Measurements from ENCODE around the gene LINGO1.

Gene LINGO1

DNA sequence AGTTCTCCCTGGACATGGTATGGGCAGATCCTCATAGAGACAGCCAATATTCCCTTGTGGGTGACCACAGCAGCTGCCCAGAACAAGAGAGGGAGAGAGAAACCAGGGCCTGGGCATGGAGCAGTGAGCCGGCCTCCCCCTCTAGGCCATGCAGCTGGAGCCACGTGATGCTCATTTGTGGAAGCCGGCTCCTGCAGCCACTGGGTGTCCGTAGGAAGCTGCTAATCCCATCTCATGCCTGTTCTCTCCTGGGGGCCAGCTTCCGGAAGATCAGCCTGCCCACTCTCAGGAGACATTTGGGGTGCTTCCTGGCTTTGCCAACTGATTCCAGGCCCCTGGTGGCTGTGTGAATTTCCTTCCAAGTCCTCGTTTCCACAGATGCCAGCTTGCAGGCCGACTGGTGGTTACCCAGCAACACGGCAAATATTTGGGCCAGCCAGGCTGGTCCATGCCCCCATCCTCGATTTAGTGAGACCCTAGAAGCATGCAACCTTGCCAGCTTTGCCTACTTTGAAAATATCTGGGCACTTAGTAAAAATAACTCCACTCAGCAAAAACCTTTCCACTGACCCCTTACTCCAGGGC is 55.3 kb downstream of the LINGO1 start:
- no peak for DNase-seq (ENCODE audit: low spot score)
- no peak for TF ChIP-seq CTCF (IDR thresholded peaks at IDR 0.05; ENCODE audit: borderline replicate concordance, control extremely low read depth, extremely low read depth, insufficient read depth, missing control alignments)
- in situ Hi-C loops (cut with MboI; ENCODE audit: low sequenced_read_pairs, unreplicated experiment): no loop called here

GRCh38 chr15:77576538-77576937 is 56.2 kb downstream of the LINGO1 start:
- no peak for TF ChIP-seq CTCF (IDR thresholded peaks at IDR 0.05; ENCODE audit: borderline replicate concordance, control extremely low read depth, extremely low read depth, insufficient read depth, missing control alignments)
- DNase-seq (ENCODE audit: low spot score): no peak
- in situ Hi-C loops (cut with MboI; ENCODE audit: low sequenced_read_pairs, unreplicated experiment): no loop called here

DNA sequence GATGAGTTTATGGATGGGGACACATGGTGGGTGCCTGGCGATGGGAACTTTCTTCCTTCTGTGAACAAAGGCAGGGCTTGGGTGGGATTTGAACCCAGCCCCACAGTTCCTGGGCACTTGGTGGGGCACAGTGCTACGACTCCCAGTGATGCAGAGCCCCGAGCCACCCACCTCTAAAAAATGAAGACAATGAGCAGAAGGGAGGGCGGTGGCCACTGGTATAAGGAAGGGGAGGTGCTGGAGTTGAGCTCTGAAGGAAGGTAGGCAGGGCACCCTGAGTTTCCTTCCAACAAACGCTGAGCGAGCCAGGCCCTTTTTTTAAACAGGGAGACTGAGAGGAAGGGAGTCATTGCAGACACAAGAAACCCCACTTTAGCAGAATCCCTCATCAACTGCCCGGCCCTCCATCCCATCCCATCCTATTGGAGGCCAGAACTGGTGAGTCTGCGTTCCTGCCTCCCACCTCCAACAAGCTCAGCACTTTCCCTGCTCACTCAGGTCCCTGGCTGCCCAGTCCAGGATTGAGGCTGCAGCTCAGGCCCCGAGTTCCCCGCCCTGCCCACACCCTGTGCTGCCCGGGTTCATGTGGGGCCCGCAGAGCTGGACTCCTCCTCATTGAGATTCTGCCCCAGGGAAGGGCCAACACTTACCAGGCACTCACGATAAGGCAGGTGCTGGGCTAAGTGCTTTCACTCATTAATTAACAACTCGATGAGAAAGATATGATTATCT is 57.3 kb downstream of the LINGO1 start:
- in situ Hi-C loops (cut with MboI; ENCODE audit: low sequenced_read_pairs, unreplicated experiment): no loop called here
- DNase-seq (ENCODE audit: low spot score): no peak
- no peak for TF ChIP-seq CTCF (IDR thresholded peaks at IDR 0.05; ENCODE audit: borderline replicate concordance, control extremely low read depth, extremely low read depth, insufficient read depth, missing control alignments)

DNA sequence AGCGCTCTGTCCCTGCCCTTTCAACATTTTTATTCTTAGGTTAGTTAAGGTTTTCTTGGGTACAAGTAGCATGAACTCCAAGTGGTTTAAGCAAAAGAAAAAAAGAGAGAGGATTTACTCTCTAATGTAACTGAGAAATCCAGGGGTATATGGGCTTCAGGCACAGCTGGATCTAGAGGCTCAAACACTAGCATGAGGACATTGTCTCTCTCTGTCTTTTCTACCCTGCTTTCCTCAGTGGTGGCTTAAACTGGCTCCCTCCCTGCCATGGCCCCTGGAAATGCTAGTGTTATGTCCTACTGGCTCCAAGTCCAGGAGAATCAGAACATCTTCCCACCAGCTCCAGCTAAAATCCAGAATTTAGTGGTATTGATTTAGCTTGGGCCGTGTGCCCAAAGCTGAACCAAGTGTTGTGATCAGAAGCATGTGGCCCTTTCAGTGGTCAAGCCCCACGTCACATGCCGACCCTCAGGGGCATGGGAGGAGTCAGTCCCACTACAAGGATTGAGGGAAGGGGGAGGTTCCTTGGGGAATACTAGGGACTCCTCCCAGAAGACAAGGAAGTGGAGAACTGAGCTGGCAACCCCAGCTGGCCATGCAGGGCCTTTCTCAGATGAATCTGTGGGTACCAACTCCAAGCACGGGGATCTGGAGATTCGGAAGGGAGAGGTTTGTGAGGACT is 58.0 kb downstream of the LINGO1 start:
- in situ Hi-C loops (cut with MboI; ENCODE audit: low sequenced_read_pairs, unreplicated experiment): no loop called here
- DNase-seq (ENCODE audit: low spot score): no peak
- no peak for TF ChIP-seq CTCF (IDR thresholded peaks at IDR 0.05; ENCODE audit: borderline replicate concordance, control extremely low read depth, extremely low read depth, insufficient read depth, missing control alignments)

GRCh38 chr15:77573802-77574201 is 58.9 kb downstream of the LINGO1 start:
- no peak for TF ChIP-seq CTCF (IDR thresholded peaks at IDR 0.05; ENCODE audit: borderline replicate concordance, control extremely low read depth, extremely low read depth, insufficient read depth, missing control alignments)
- in situ Hi-C loops (cut with MboI; ENCODE audit: low sequenced_read_pairs, unreplicated experiment): no loop called here
- DNase-seq (ENCODE audit: low spot score): no peak

DNA sequence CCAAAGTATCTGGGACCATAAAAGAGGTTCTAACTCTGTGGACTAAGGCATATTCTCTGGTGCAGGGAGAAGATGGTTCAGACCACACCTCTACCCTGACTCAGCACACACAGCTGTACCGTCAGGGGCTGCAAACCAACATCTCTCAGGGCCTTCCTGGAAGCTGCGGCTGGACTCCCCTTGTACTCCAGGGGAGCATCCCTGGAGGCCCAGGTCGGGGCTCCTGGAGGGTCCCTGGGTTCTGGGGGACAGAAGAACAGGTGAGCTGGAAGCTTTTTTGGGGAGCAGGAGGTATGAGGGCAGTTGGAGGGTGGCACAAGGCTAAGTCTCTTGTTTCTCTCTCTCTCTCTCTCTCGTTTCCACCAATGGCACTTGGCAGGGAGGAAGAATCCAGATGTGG is 60.5 kb downstream of the LINGO1 start:
- no peak for DNase-seq (ENCODE audit: low spot score)
- in situ Hi-C loops (cut with MboI; ENCODE audit: low sequenced_read_pairs, unreplicated experiment): no loop called here
- no peak for TF ChIP-seq CTCF (IDR thresholded peaks at IDR 0.05; ENCODE audit: borderline replicate concordance, control extremely low read depth, extremely low read depth, insufficient read depth, missing control alignments)
